ENCODE measurements around the gene NELFA.

NELFA gene

GRCh38 chr4:1961038-1961437, 47.7 kb downstream of the NELFA start:
- no peak overlapping the region for H3K27ac ChIP-seq (ENCODE audit: low read length, poor library complexity, severe bottlenecking)
- no peak overlapping the region for H3K4me3 ChIP-seq (ENCODE audit: insufficient read depth in 1 of 2, low read depth in 1 of 2, low read length in 2 of 2)
- H3K79me1 ChIP-seq (replicated peaks; ENCODE audit: low read length, poor library complexity, severe bottlenecking), result peaks cover 49% of the 10 kb centered on the region
- no peak overlapping the region for H4K8ac ChIP-seq (ENCODE audit: low read length)
- H2AK5ac ChIP-seq (ENCODE audit: low read length, severe bottlenecking), result no peak overlapping the region
- no peaks in the 10 kb centered on the region for H3K9me3 ChIP-seq (ENCODE audit: control insufficient read depth, low read length)
- H3K36me3 ChIP-seq (ENCODE audit: control insufficient read depth in 1 of 2, insufficient read depth in 2 of 2, low read depth in 1 of 2, low read length in 2 of 2), result peaks cover 55 to 76% of the 10 kb centered on the region in 2 experiments
- H2BK12ac ChIP-seq (ENCODE audit: low read length in 2 of 2), result no peak overlapping the region
- H2BK15ac ChIP-seq (ENCODE audit: low read depth, poor library complexity, severe bottlenecking), result no peak overlapping the region
- no peak overlapping the region for H3K9ac ChIP-seq (ENCODE audit: low read length)
- no peak overlapping the region for H3K4ac ChIP-seq (ENCODE audit: low read depth in 1 of 2, low read length in 2 of 2)
- no peak overlapping the region for H2AFZ ChIP-seq (ENCODE audit: low read depth, low read length)
- WGBS, result 97% methylated on average over 15 of the region's 15 CpGs
- no peak overlapping the region for H3K23ac ChIP-seq (ENCODE audit: low read length in 2 of 2)
- no peak overlapping the region for H2BK120ac ChIP-seq (ENCODE audit: low read depth, low read length)
- H3K4me2 ChIP-seq (ENCODE audit: low read length, poor library complexity, severe bottlenecking), result no peak overlapping the region
- H4K91ac ChIP-seq (ENCODE audit: low read length), result no peak overlapping the region
- peaks cover 4% of the 10 kb centered on the region for H3K4me1 ChIP-seq (ENCODE audit: control insufficient read depth, insufficient read depth, low read depth, low read length)
- H3K27me3 ChIP-seq (ENCODE audit: control insufficient read depth in 1 of 2, insufficient read depth in 1 of 2, low read length in 2 of 2), result no peaks in the 10 kb centered on the region
- no peak for DNase-seq
- no peak overlapping the region for H3K18ac ChIP-seq (ENCODE audit: low read depth in 1 of 2, low read length in 2 of 2)
- H2BK5ac ChIP-seq (ENCODE audit: low read depth, low read length, poor library complexity, severe bottlenecking), result no peak overlapping the region
- H3K14ac ChIP-seq (ENCODE audit: low read length in 2 of 2), result no peak overlapping the region

GRCh38 chr4:1960170-1960825, 48.5 kb downstream of the NELFA start:
- Histone ChIP-seq H3K9me3 (ENCODE audit: control insufficient read depth, low read length) (no peaks in the 10 kb centered on the region), H3K27me3 (ENCODE audit: control insufficient read depth in 1 of 2, insufficient read depth in 1 of 2, low read length in 2 of 2) (no peaks in the 10 kb centered on the region), H3K23ac (ENCODE audit: low read length in 2 of 2) (no peak overlapping the region), H3K4me1 (ENCODE audit: control insufficient read depth, insufficient read depth, low read depth, low read length) (peaks cover 4% of the 10 kb centered on the region), H2BK120ac (ENCODE audit: low read depth, low read length) (no peak overlapping the region), H4K91ac (ENCODE audit: low read length) (no peak overlapping the region), H3K4me2 (ENCODE audit: low read length, poor library complexity, severe bottlenecking) (no peak overlapping the region), H3K18ac (ENCODE audit: low read depth in 1 of 2, low read length in 2 of 2) (no peak overlapping the region), H2BK12ac (ENCODE audit: low read length in 2 of 2) (no peak overlapping the region), H2AK5ac (ENCODE audit: low read length, severe bottlenecking) (no peak overlapping the region), H4K8ac (ENCODE audit: low read length) (no peak overlapping the region), H2AFZ (ENCODE audit: low read depth, low read length) (no peak overlapping the region), H3K36me3 (ENCODE audit: control insufficient read depth in 1 of 2, insufficient read depth in 2 of 2, low read depth in 1 of 2, low read length in 2 of 2) (peaks cover 58 to 77% of the 10 kb centered on the region in 2 experiments), H3K79me1 (replicated peaks; ENCODE audit: low read length, poor library complexity, severe bottlenecking) (peaks cover 54% of the 10 kb centered on the region), H3K14ac (ENCODE audit: low read length in 2 of 2) (no peak overlapping the region), H2BK15ac (ENCODE audit: low read depth, poor library complexity, severe bottlenecking) (no peak overlapping the region), H3K9ac (ENCODE audit: low read length) (no peak overlapping the region), H2BK5ac (ENCODE audit: low read depth, low read length, poor library complexity, severe bottlenecking) (no peak overlapping the region), H3K4ac (ENCODE audit: low read depth in 1 of 2, low read length in 2 of 2) (no peak overlapping the region), H3K4me3 (ENCODE audit: insufficient read depth in 1 of 2, low read depth in 1 of 2, low read length in 2 of 2) (no peak overlapping the region), H3K27ac (ENCODE audit: low read length, poor library complexity, severe bottlenecking) (no peak overlapping the region)
- 93% methylated on average over 3 of the region's 7 CpGs for WGBS
- no peak for DNase-seq

GRCh38 chr4:1959104-1959384, 49.7 kb downstream of the NELFA start:
- H2BK120ac ChIP-seq (ENCODE audit: low read depth, low read length), result no peak overlapping the region
- no peak overlapping the region for H2BK5ac ChIP-seq (ENCODE audit: low read depth, low read length, poor library complexity, severe bottlenecking)
- no peak overlapping the region for H3K27ac ChIP-seq (ENCODE audit: low read length, poor library complexity, severe bottlenecking)
- H2BK12ac ChIP-seq (ENCODE audit: low read length in 2 of 2), result no peak overlapping the region
- no peak overlapping the region for H2BK15ac ChIP-seq (ENCODE audit: low read depth, poor library complexity, severe bottlenecking)
- H3K9ac ChIP-seq (ENCODE audit: low read length), result no peak overlapping the region
- H3K4me1 ChIP-seq (ENCODE audit: control insufficient read depth, insufficient read depth, low read depth, low read length), result peaks cover 6% of the 10 kb centered on the region
- no peak overlapping the region for H3K4ac ChIP-seq (ENCODE audit: low read depth in 1 of 2, low read length in 2 of 2)
- no peak overlapping the region for H4K91ac ChIP-seq (ENCODE audit: low read length)
- no peaks in the 10 kb centered on the region for H3K27me3 ChIP-seq (ENCODE audit: control insufficient read depth in 1 of 2, insufficient read depth in 1 of 2, low read length in 2 of 2)
- H3K36me3 ChIP-seq (ENCODE audit: control insufficient read depth in 1 of 2, insufficient read depth in 2 of 2, low read depth in 1 of 2, low read length in 2 of 2), result peaks cover 61 to 83% of the 10 kb centered on the region in 2 experiments
- no peak overlapping the region for H4K8ac ChIP-seq (ENCODE audit: low read length)
- peaks cover 58% of the 10 kb centered on the region for H3K79me1 ChIP-seq (replicated peaks; ENCODE audit: low read length, poor library complexity, severe bottlenecking)
- no peak for DNase-seq
- no peak overlapping the region for H2AK5ac ChIP-seq (ENCODE audit: low read length, severe bottlenecking)
- no peak overlapping the region for H3K23ac ChIP-seq (ENCODE audit: low read length in 2 of 2)
- no peaks in the 10 kb centered on the region for H3K9me3 ChIP-seq (ENCODE audit: control insufficient read depth, low read length)
- WGBS, result over 99% methylated on average over 5 of the region's 5 CpGs
- H3K18ac ChIP-seq (ENCODE audit: low read depth in 1 of 2, low read length in 2 of 2), result no peak overlapping the region
- no peak overlapping the region for H3K4me3 ChIP-seq (ENCODE audit: insufficient read depth in 1 of 2, low read depth in 1 of 2, low read length in 2 of 2)
- H2AFZ ChIP-seq (ENCODE audit: low read depth, low read length), result no peak overlapping the region
- H3K14ac ChIP-seq (ENCODE audit: low read length in 2 of 2), result no peak overlapping the region
- H3K4me2 ChIP-seq (ENCODE audit: low read length, poor library complexity, severe bottlenecking), result no peak overlapping the region

- Histone ChIP-seq H3K27ac (ENCODE audit: low read length, poor library complexity, severe bottlenecking) (no peak overlapping the region), H3K9me3 (ENCODE audit: control insufficient read depth, low read length) (no peaks in the 10 kb centered on the region), H2AFZ (ENCODE audit: low read depth, low read length) (no peak overlapping the region), H3K79me1 (replicated peaks; ENCODE audit: low read length, poor library complexity, severe bottlenecking) (peaks cover 56% of the 10 kb centered on the region), H3K23ac (ENCODE audit: low read length in 2 of 2) (no peak overlapping the region), H2BK5ac (ENCODE audit: low read depth, low read length, poor library complexity, severe bottlenecking) (no peak overlapping the region), H2BK120ac (ENCODE audit: low read depth, low read length) (no peak overlapping the region), H3K27me3 (ENCODE audit: control insufficient read depth in 1 of 2, insufficient read depth in 1 of 2, low read length in 2 of 2) (no peaks in the 10 kb centered on the region), H4K91ac (ENCODE audit: low read length) (no peak overlapping the region), H4K8ac (ENCODE audit: low read length) (no peak overlapping the region), H3K4ac (ENCODE audit: low read depth in 1 of 2, low read length in 2 of 2) (no peak overlapping the region), H2BK15ac (ENCODE audit: low read depth, poor library complexity, severe bottlenecking) (no peak overlapping the region), H2AK5ac (ENCODE audit: low read length, severe bottlenecking) (no peak overlapping the region), H3K18ac (ENCODE audit: low read depth in 1 of 2, low read length in 2 of 2) (no peak overlapping the region), H3K4me2 (ENCODE audit: low read length, poor library complexity, severe bottlenecking) (no peak overlapping the region), H3K14ac (ENCODE audit: low read length in 2 of 2) (no peak overlapping the region), H3K9ac (ENCODE audit: low read length) (no peak overlapping the region), H3K4me1 (ENCODE audit: control insufficient read depth, insufficient read depth, low read depth, low read length) (peaks cover 6% of the 10 kb centered on the region), H3K36me3 (ENCODE audit: control insufficient read depth in 1 of 2, insufficient read depth in 2 of 2, low read depth in 1 of 2, low read length in 2 of 2) (peaks cover 61 to 81% of the 10 kb centered on the region in 2 experiments), H2BK12ac (ENCODE audit: low read length in 2 of 2) (no peak overlapping the region), H3K4me3 (ENCODE audit: insufficient read depth in 1 of 2, low read depth in 1 of 2, low read length in 2 of 2) (no peak overlapping the region)
- DNase-seq, result no peak
- 93% methylated on average over 8 of the region's 15 CpGs for WGBS
These were observed 50.3 kb downstream of the NELFA start for GRCh38 chr4:1958276-1959103.

Data from mesenchymal stem cell (in vitro differentiated cells and primary cell).